ENCODE measurements around the gene GRAMD1B.

The GRAMD1B gene

DNA sequence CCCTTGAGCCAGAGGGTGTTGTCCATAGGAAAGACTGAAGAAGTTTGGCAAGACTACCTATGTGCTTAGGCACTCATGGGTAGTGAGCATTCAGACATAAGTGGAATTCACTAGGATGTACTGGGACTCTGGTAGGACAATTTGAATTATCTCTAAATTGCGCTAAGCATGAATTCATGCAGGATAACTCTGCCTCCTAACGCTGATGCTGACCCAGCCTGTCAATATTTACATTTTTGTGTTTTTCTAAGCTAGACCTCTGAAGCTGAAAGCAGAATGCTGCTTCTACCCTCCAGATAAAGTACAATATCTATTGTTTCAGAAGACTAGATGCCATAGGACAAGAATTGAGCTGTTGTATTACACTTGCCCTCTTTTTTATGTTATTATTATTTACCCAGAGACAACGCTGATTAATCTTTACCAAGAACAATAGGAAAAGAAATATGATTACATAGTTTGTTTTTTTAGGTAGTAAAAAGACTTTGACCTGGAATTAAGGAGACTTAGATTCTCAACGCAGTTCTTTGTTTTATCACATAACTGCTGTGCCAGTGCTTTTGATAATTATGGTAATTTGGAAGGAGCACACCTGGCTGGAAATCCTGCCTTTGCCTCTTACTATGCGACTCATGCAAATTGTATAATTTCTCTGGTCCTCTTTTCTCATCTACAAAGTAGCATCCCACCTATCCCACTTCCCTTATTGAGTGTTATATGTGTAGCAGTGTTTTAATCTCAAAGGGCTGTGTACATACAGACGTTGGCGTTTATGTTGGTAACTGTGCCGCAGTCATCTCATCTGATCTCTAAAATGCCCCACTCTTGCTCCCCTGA lies 21.2 kb upstream of the GRAMD1B start:
- DNase-seq (ENCODE audit: extremely low read depth in 1 of 2, low read depth in 1 of 2), result no peak

- no peak for DNase-seq (ENCODE audit: extremely low read depth in 1 of 2, low read depth in 1 of 2)
These were observed 20.4 kb upstream of the GRAMD1B start for GRCh38 chr11:123409456-123410217.

GRCh38 chr11:123410218-123410549 lies 19.9 kb upstream of the GRAMD1B start:
- no peak for DNase-seq (ENCODE audit: extremely low read depth in 1 of 2, low read depth in 1 of 2)

DNA sequence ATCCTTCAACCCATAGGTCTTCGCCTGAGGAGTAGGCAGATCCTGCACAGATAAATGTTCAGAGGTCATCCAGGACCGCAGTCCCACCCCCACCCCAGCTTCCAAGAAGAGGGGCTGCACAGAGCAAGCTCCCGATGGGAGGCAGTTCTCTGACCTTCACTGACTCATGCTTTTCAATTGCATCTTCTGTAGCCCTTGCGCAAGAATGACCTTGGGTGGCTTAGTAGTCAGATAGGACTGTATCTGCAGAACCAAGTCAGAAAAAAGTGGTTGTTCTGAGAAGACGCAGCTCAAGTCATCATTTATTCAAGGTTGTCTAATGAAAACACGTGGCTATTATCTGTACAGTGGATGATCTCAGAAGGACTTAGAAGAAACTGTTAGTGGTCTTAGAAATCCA lies 16.4 kb upstream of the GRAMD1B start:
- DNase-seq (ENCODE audit: extremely low read depth in 1 of 2, low read depth in 1 of 2), result no peak

DNA sequence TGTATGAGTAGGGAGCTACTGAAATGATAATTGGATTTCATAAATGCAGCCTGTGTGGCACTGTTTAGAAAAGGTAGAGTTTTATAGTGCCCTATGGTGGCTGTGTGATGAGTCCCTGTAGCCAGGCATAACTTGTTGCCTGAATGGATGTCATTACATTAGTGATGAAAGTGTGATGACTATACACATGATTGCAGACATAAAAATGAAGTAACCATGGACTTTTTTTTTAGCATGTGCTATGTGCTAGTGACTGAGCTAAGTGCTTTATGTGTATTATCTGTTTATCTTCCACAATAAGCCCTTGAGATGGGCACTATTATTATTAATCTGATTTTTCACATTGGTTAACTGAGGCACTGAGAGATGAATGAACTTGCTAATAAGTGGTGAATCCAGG lies 13.5 kb upstream of the GRAMD1B start:
- no peak for DNase-seq (ENCODE audit: extremely low read depth in 1 of 2, low read depth in 1 of 2)

- no peak for DNase-seq (ENCODE audit: extremely low read depth in 1 of 2, low read depth in 1 of 2)
These were observed 11.5 kb upstream of the GRAMD1B start for GRCh38 chr11:123418351-123419114.

- no peak for DNase-seq (ENCODE audit: extremely low read depth in 1 of 2, low read depth in 1 of 2)
These were observed 10.2 kb upstream of the GRAMD1B start for GRCh38 chr11:123419731-123420452.

DNA sequence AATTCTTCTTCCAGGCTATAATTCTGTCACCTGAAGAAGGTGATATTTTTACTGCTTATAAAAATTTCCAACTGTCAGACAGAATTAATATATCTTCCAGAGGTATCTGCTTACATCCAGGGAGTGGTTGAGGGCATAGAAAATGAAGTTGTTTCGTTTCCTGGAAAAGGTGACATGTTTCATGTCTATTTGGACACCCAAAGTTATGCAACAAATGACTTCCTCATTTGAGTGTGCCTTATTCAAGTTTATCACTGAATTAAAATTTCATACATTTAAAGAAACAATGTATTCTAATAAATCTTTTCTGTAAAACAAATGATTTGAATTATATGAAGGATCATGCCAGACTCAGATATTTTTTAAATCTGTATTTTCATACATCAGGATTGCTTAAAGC lies 8.5 kb upstream of the GRAMD1B start:
- DNase-seq (ENCODE audit: extremely low read depth in 1 of 2, low read depth in 1 of 2), result no peak

DNA sequence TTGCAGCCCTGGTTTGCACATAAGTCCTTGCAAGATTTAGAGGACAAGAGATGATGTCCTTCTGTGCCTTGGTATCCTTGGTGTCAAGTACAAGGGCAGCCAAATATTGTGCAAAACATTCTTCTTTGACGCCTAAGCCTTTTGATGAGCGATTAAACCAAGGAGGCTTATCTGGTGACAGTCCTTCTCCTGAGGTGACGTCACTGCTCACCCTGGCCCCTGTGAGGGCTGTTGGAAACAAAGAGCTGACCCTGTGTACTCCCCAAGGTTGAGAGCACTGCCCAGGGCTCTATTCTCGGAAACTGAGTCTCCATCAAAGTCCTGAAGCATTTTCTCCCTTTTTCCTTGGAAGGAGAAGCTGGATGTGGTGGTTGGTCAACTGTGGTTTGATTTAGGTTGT lies 4.7 kb upstream of the GRAMD1B start:
- no peak for DNase-seq (ENCODE audit: extremely low read depth in 1 of 2, low read depth in 1 of 2)

- no peak for DNase-seq (ENCODE audit: extremely low read depth in 1 of 2, low read depth in 1 of 2)
These were observed 3.3 kb upstream of the GRAMD1B start for GRCh38 chr11:123426789-123427188.

DNA sequence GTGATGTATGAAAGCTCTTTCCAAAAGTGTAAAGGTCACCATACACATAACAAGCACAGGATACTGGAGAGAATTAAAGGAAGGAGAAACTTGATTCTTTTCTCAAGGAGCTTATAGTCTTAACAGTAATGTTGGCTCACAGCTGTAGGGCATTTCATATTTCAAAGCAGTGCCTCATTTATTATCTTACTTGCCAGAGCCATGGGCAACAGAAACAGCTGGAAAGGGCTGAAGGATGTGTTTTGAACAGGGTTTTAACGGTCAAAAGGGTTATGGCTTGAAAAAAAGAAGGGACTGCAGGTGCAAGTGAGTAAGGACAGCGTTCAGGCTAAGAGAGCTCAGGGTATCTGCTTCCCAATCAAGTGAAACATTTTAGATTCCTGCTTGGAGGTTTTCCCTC lies 2.7 kb upstream of the GRAMD1B start:
- no peak for DNase-seq (ENCODE audit: extremely low read depth in 1 of 2, low read depth in 1 of 2)

DNA sequence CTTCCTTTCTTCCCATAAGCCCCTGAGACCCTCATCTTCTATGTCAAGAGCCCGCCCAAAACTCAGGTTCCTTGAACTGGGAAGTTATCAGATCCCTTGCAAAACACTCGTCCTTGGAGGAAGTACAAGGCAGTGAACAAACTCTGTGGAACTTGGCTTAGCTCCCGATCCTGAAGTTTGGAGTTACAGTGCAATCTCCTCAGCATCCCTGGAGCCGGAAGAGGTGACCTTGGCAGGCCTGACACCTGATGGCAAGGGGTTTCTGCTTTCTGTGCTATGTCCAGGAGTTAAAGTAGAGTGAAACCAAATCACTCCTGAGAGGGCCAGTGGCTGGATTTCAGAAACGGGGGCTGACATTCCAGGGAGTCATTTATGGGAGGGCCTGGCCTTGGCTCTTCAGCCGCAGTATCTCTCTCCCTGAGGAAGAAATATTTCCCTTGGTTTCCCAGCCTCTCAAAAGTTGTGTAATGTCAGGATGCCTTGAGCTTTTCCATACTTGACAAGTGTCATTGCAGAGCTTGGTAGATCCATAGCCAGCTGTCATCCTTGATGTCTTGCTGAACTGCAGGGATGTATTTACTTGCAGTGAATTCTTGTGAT lies 1.9 kb upstream of the GRAMD1B start:
- DNase-seq (ENCODE audit: extremely low read depth in 1 of 2, low read depth in 1 of 2), result no peak

- DNase-seq (ENCODE audit: extremely low read depth in 1 of 2, low read depth in 1 of 2), result no peak
These were observed 733 bp upstream of the GRAMD1B start for GRCh38 chr11:123429336-123429735.

GRCh38 chr11:123430721-123431497 lies 840 bp downstream of the GRAMD1B start:
- peak in 1 of 2 donors; percentile 24 for DNase-seq (ENCODE audit: extremely low read depth in 1 of 2, low read depth in 1 of 2)

DNA sequence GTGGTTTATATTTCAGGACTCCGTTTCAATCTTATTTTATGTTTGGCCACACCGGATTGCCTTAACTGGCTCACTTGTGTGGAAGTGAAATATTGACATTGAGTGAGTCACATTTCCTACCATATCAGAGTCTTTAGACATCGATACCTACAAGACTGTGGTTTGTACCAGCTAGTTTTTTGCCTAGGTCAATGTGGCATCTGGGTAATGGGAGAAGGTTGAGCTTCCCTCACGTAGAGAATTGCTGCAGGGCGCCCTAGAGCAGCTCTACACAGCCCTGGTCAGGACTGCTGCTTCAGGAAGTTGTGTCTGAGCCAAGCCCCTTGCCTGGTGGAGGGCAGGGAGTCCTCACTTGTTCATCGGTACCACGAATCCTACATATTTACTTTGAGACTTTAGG lies 1.6 kb downstream of the GRAMD1B start:
- no peak for DNase-seq (ENCODE audit: extremely low read depth in 1 of 2, low read depth in 1 of 2)

DNA sequence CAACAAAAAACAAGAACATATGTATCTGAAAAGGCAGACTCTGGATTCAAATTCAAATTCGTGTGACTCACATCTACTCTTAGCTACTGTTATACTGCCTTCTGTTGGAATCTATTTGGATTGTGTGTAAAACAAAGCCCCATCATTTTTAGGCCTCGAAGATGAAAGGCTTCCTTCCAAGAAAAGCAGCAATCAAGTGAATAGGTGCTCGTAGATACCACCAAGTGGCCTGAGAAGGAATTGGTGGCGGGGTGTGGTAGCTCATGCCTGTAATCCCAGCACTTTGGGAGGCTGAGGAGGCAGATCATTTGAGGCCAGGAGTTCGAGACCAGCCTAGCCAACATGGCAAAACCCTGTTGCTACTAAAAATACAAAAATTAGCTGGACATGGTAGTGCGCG lies 4.2 kb downstream of the GRAMD1B start:
- DNase-seq (ENCODE audit: extremely low read depth in 1 of 2, low read depth in 1 of 2), result no peak

- no peak for DNase-seq (ENCODE audit: extremely low read depth in 1 of 2, low read depth in 1 of 2)
These were observed 4.8 kb downstream of the GRAMD1B start for GRCh38 chr11:123434911-123435310.

DNA sequence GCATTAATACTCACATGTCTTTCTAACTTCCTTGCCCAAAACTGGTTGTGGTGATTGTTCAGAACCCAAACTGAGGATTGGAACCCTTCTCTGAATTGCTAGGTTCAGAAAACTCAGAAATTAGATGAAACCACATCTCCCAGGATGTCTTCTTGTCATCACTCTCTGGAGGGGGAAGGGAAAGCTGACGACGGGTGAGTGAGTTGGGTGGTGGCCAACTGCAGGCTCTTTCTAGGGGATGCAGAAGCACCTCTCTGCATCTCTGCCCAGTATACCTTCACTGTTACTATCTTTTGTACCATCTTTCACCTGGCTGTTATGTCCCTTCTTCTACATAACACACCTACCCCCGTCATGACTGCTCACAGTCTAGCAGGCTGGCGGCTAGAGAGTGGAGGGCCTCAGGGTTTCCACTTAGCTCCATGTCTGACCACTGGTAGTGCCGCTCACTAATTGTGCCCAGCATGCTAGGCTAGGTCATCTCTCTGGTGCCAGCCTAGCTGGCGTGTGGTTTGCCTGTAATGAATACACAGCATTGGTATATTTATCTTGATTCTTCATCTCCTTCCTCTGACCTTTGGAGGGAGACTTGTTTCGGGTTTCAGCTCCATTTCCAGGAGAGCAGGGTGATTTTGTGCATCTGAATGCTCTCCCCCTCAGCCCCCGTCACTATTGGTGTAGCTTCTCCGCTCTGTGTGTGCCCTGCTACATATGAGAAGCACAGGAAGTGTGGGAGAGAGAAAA lies 7.3 kb downstream of the GRAMD1B start:
- DNase-seq (ENCODE audit: extremely low read depth in 1 of 2, low read depth in 1 of 2), result no peak

- DNase-seq (ENCODE audit: extremely low read depth in 1 of 2, low read depth in 1 of 2), result no peak
These were observed 8.1 kb downstream of the GRAMD1B start for GRCh38 chr11:123438131-123438627.

Data from activated CD8-positive, alpha-beta memory T cell treated with anti-CD3 and anti-CD28 coated beads for 1 hour (primary cell).